H9 (cell line): ENCODE results near the gene EIF4H. TPM values are rescaled to one million over a fixed set of nuclear protein-coding genes. Genes with fewer than 3 reads are reported as not detected.

Experiments
- DNase-seq: peaks from one replicate; pipeline ENCODE4 v3.0.0-alpha.2; 2017
- H2AFZ ChIP-seq: one replicate; pipeline ENCODE4 v1.6.1; 2013; ENCODE audit warnings: mild to moderate bottlenecking, low read length, control low read depth, moderate library complexity
- H2AK5ac ChIP-seq: 2 replicates; pipeline ENCODE4 v1.6.1; 2013; ENCODE audit warnings: low read length, control low read depth, mixed read lengths; ENCODE audit not compliant: insufficient read length
- H2BK120ac ChIP-seq: one replicate; pipeline ENCODE4 v1.6.1; 2013; ENCODE audit warnings: low read depth, mild to moderate bottlenecking, low read length, control low read depth, inconsistent platforms; ENCODE audit not compliant: poor library complexity, severe bottlenecking
- H2BK12ac ChIP-seq: 2 replicates; pipeline ENCODE4 v1.6.1; 2013; ENCODE audit warnings: low read length, control low read depth, mixed read lengths, low read depth; ENCODE audit not compliant: insufficient read length
- H2BK15ac ChIP-seq: 2 replicates; pipeline ENCODE4 v1.6.1; 2013; ENCODE audit warnings: low read depth, low read length, control low read depth
- H2BK20ac ChIP-seq: one replicate; pipeline ENCODE4 v1.6.1; 2013; ENCODE audit warnings: low read depth, mild to moderate bottlenecking, low read length, control low read depth, inconsistent platforms; ENCODE audit not compliant: poor library complexity, severe bottlenecking
- H2BK5ac ChIP-seq: 2 replicates; pipeline ENCODE4 v1.6.1; 2013; ENCODE audit warnings: low read length, control low read depth, mixed read lengths; ENCODE audit not compliant: insufficient read length
- H3K14ac ChIP-seq: 2 replicates; pipeline ENCODE4 v1.6.1; 2013; ENCODE audit warnings: low read length, control low read depth; ENCODE audit not compliant: insufficient read depth
- H3K18ac ChIP-seq: 2 replicates; pipeline ENCODE4 v1.6.1; 2013; ENCODE audit warnings: low read depth, mild to moderate bottlenecking, mixed read lengths, low read length, control low read depth; ENCODE audit not compliant: insufficient read length
- H3K23ac ChIP-seq: 2 replicates; pipeline ENCODE4 v1.6.1; 2013; ENCODE audit warnings: low read length, control low read depth, mixed read lengths, low read depth; ENCODE audit not compliant: insufficient read length
- H3K23me2 ChIP-seq: 2 replicates; pipeline ENCODE4 v1.6.1; 2013; ENCODE audit warnings: low read depth, mild to moderate bottlenecking, mixed read lengths, low read length, control low read depth; ENCODE audit not compliant: insufficient read length, poor library complexity, severe bottlenecking
- H3K27ac ChIP-seq: 2 replicates; pipeline ENCODE4 v1.5.1; 2013; ENCODE audit warnings: low read length, control low read depth, mixed read lengths, low read depth; ENCODE audit not compliant: insufficient read length
- H3K27me3 ChIP-seq: 2 replicates; pipeline ENCODE4 v1.6.1; 2013; ENCODE audit warnings: low read length, control low read depth, inconsistent platforms; ENCODE audit not compliant: insufficient read depth
- H3K4ac ChIP-seq: 2 replicates; pipeline ENCODE4 v1.6.1; 2013; ENCODE audit warnings: low read depth, mild to moderate bottlenecking, control low read depth, inconsistent platforms, low read length, moderate library complexity
- H3K4me1 ChIP-seq: 2 replicates; pipeline ENCODE4 v1.6.1; 2013; ENCODE audit warnings: low read length, control low read depth, inconsistent platforms; ENCODE audit not compliant: insufficient read depth
- H3K4me2 ChIP-seq: 2 replicates; pipeline ENCODE4 v1.6.1; 2013; ENCODE audit warnings: low read length, control low read depth, mixed read lengths; ENCODE audit not compliant: insufficient read length, insufficient read depth
- H3K56ac ChIP-seq: 2 replicates; pipeline ENCODE4 v1.6.1; 2013; ENCODE audit warnings: low read depth, mild to moderate bottlenecking, mixed read lengths, low read length, control low read depth; ENCODE audit not compliant: insufficient read length
- H3K79me1 ChIP-seq: 2 replicates; pipeline ENCODE4 v1.6.1; 2013; ENCODE audit warnings: low read depth, mild to moderate bottlenecking, moderate library complexity, low read length, control low read depth, inconsistent platforms; ENCODE audit not compliant: insufficient read depth, poor library complexity, severe bottlenecking
- H3K79me2 ChIP-seq: 2 replicates; pipeline ENCODE4 v1.6.1; 2013; ENCODE audit warnings: low read length, control low read depth, inconsistent platforms; ENCODE audit not compliant: insufficient read depth
- H3K9ac ChIP-seq: 2 replicates; pipeline ENCODE4 v1.6.1; 2013; ENCODE audit warnings: low read length, control low read depth, mixed read lengths; ENCODE audit not compliant: insufficient read length; ENCODE audit errors: extremely low read depth
- H3K9me3 ChIP-seq: one replicate; pipeline ENCODE4 v1.6.1; 2013; ENCODE audit warnings: low read depth, low read length, inconsistent platforms; ENCODE audit not compliant: control insufficient read depth
- H3T11ph ChIP-seq: one replicate; pipeline ENCODE4 v1.6.1; 2013; ENCODE audit warnings: mild to moderate bottlenecking, low read length, control low read depth, inconsistent platforms
- H4K20me1 ChIP-seq: one replicate; pipeline ENCODE4 v1.6.1; 2013; ENCODE audit not compliant: control insufficient read depth, insufficient read length, insufficient read depth
- H4K5ac ChIP-seq: 2 replicates; pipeline ENCODE4 v1.6.1; 2013; ENCODE audit warnings: low read depth, mild to moderate bottlenecking, mixed read lengths, low read length, control low read depth; ENCODE audit not compliant: insufficient read length
- H4K8ac ChIP-seq: replicated peaks from 2 replicates; pipeline ENCODE4 v1.6.1; 2013; ENCODE audit warnings: low read length, control low read depth, mixed read lengths, low read depth; ENCODE audit not compliant: insufficient read length
- H4K91ac ChIP-seq: 2 replicates; pipeline ENCODE4 v1.6.1; 2013; ENCODE audit warnings: low read depth, mild to moderate bottlenecking, moderate library complexity, mixed read lengths, low read length, control low read depth; ENCODE audit not compliant: insufficient read length
- H3K27ac Mint-ChIP-seq, 3 experiments: 2 replicates in 2 of 3; 3 replicates in 1 of 3; pipeline ENCODE4 v1.8.0; 2020 to 2021; ENCODE audit warnings: mixed read lengths in 3 of 3, mild to moderate bottlenecking in 1 of 3, moderate library complexity in 1 of 3
- H3K27me3 Mint-ChIP-seq: 2 replicates; pipeline ENCODE4 v1.8.0; 2021; ENCODE audit warnings: low read depth, mild to moderate bottlenecking, moderate library complexity, mixed read lengths
- H3K36me3 Mint-ChIP-seq, 3 experiments: 2 replicates in 2 of 3; 3 replicates in 1 of 3; pipeline ENCODE4 v1.8.0; 2020 to 2021; ENCODE audit warnings: low read depth in 3 of 3, mixed read lengths in 3 of 3; ENCODE audit not compliant: insufficient read depth in 1 of 3
- H3K4me1 Mint-ChIP-seq, 2 experiments: 2 replicates each; pipeline ENCODE4 v1.8.0; 2020; ENCODE audit warnings: mixed read lengths in 2 of 2
- H3K4me3 Mint-ChIP-seq, 2 experiments: 2 replicates in 1 of 2; 3 replicates in 1 of 2; pipeline ENCODE4 v1.8.0; 2020 to 2021; ENCODE audit warnings: mild to moderate bottlenecking in 2 of 2, mixed read lengths in 2 of 2, moderate library complexity in 1 of 2
- H3K9me3 Mint-ChIP-seq, 2 experiments: 2 replicates in 1 of 2; 3 replicates in 1 of 2; pipeline ENCODE4 v1.8.0; 2020; ENCODE audit warnings: mild to moderate bottlenecking in 2 of 2, mixed read lengths in 2 of 2, moderate library complexity in 1 of 2
- WGBS: extraction: QIAGEN DNeasy Blood & Tissue Kit; methylation state at CpG from one replicate; pipeline ENCODE4 v1.1.7; 2013; ENCODE audit warnings: missing lambda C conversion rate, low lambda C conversion rate, mixed read lengths; ENCODE audit not compliant: insufficient read length; ENCODE audit errors: extremely low coverage; 5-methylcytosine and 5-hydroxymethylcytosine counted together
- total RNA-seq: library from RNA; stranded (reverse); gene quantifications from 2 replicates; pipeline ENCODE4 v1.2.1, GENCODE V29; 2021
- TF ChIP-seq, protein P1 (sequence below): fragments of 200-600 bp; sonication (generic); conservative IDR thresholded peaks from 3 replicates; pipeline ENCODE4 v1.8.0; 2021; ENCODE audit warnings: antibody characterized with exemption, mild to moderate bottlenecking

Gene EIF4H
- total RNA-seq, 1 experiment from 2014 or later = 363 TPM

DNA sequence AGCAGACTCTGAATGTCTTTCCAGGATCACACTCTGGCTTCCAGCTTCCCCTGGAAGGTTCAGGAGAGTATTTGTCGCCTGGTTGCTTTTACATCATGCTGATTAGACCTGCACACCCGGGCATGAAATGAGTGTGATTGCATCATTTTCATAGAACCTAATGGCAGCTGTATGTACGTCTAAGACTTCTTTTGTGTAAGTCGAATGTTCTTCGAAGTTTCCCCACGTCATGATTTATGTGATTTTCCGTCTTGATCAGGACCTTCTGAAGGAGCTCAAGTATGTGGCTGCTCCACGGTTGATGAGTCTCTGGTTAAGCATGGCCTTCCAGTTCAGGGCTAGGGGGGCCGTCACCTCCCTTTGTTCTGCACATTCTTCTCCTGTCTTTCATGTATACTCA is 4.5 kb downstream of the EIF4H start:
- no CpG with 5 or more reads among the region's 9 CpGs for WGBS
- Histone ChIP-seq H3K79me1 (no peaks in the 10 kb centered on the region), H3K23ac (no peak overlapping the region), H3K79me2 (peaks cover 80% of the 10 kb centered on the region), H2BK5ac (no peak overlapping the region), H3K4ac (no peak overlapping the region), H3K9me3 (no peaks in the 10 kb centered on the region), H4K91ac (no peak overlapping the region), H3T11ph (no peak overlapping the region), H4K5ac (no peak overlapping the region), H2BK120ac (no peak overlapping the region), H2BK20ac (no peak overlapping the region), H3K56ac (no peak overlapping the region), H2BK12ac (no peak overlapping the region), H3K14ac (no peak overlapping the region), H3K27me3 (no peaks in the 10 kb centered on the region), H3K18ac (no peak overlapping the region), H4K8ac (no peak overlapping the region), H3K4me1 (no peaks in the 10 kb centered on the region; the same call in 1 of the 2 replicates), H3K23me2 (peaks cover 6% of the 10 kb centered on the region), H2AK5ac (no peak overlapping the region), H3K4me2 (no peak overlapping the region), H2AFZ (no peak overlapping the region), H3K27ac (no peak overlapping the region), H2BK15ac (no peak overlapping the region), H3K9ac (no peak overlapping the region), H4K20me1 (peaks cover 3% of the 10 kb centered on the region)
- H3K27me3 Mint-ChIP-seq = no peaks in the 10 kb centered on the region
- H3K9me3 Mint-ChIP-seq = no peaks in the 10 kb centered on the region
- no peak overlapping the region for H3K4me3 Mint-ChIP-seq
- peaks cover 39 to 46% of the 10 kb centered on the region in 2 experiments for H3K4me1 Mint-ChIP-seq
- peak overlapping the region; percentile 13 to 73 (median 37); a peak in 5 of 7 replicates for H3K27ac Mint-ChIP-seq
- DNase-seq = no peak
- H3K36me3 Mint-ChIP-seq = peaks cover 22 to 40% (median 38%) of the 10 kb centered on the region in 3 experiments
- TF ChIP-seq, protein P1, sequence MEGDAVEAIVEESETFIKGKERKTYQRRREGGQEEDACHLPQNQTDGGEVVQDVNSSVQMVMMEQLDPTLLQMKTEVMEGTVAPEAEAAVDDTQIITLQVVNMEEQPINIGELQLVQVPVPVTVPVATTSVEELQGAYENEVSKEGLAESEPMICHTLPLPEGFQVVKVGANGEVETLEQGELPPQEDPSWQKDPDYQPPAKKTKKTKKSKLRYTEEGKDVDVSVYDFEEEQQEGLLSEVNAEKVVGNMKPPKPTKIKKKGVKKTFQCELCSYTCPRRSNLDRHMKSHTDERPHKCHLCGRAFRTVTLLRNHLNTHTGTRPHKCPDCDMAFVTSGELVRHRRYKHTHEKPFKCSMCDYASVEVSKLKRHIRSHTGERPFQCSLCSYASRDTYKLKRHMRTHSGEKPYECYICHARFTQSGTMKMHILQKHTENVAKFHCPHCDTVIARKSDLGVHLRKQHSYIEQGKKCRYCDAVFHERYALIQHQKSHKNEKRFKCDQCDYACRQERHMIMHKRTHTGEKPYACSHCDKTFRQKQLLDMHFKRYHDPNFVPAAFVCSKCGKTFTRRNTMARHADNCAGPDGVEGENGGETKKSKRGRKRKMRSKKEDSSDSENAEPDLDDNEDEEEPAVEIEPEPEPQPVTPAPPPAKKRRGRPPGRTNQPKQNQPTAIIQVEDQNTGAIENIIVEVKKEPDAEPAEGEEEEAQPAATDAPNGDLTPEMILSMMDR = no peak
